PC-3 (cell line): ENCODE measurements around the gene MOCS1. TPM values are rescaled to one million over a fixed set of nuclear protein-coding genes. Genes with fewer than 3 reads are reported as not detected.

Experiments
- ATAC-seq: fragments of 200-7000 bp; cut with Tn5 transposase; 2 replicates; pipeline ENCODE4 v1.9.1; 2020; ENCODE audit warnings: mild to moderate bottlenecking, moderate library complexity
- BruUV-seq: library from RNA; stranded (reverse); fragments of 400-500 nt; replicated peaks from 2 replicates; lab custom pipeline; 2021; lab: Mats Ljungman, UMichigan
- CTCF ChIA-PET: fragments of 300-600 bp; sonication (Branson Sonifier 250); formaldehyde crosslinking; loops from one replicate; lab custom pipeline; 2022; ENCODE audit warnings: antibody characterized with exemption; lab: Charles Lee
- POLR2A ChIA-PET: fragments of 300-600 bp; sonication (Branson Sonifier 250); formaldehyde crosslinking; loops from one replicate; lab custom pipeline; 2022; ENCODE audit warnings: antibody characterized with exemption; ENCODE audit not compliant: unreplicated experiment; lab: Charles Lee
- DNase-seq: peaks from one replicate; pipeline ENCODE4 v3.0.0-alpha.2; 2015
- H2AFZ ChIP-seq: fragments of 300-600 bp; sonication (generic); 2 replicates; pipeline ENCODE4 v1.6.0; 2016; ENCODE audit warnings: antibody characterized with exemption, low read length
- H3F3A ChIP-seq: fragments of 300-600 bp; sonication (generic); one replicate; pipeline ENCODE4 v1.6.0; 2017; ENCODE audit warnings: antibody characterized with exemption, low read length, control low read depth, mild to moderate bottlenecking; ENCODE audit not compliant: unreplicated experiment
- H3K27ac ChIP-seq: fragments of 300-600 bp; sonication (generic); 2 replicates; pipeline ENCODE4 v1.5.1; 2016; ENCODE audit warnings: mild to moderate bottlenecking, low read length
- H3K27me3 ChIP-seq: fragments of 300-600 bp; sonication (generic); 2 replicates; pipeline ENCODE4 v1.6.1; 2016; ENCODE audit warnings: low read length, mixed read lengths
- H3K36me3 ChIP-seq: fragments of 300-600 bp; sonication (generic); 2 replicates; pipeline ENCODE4 v1.6.1; 2016; ENCODE audit warnings: low read depth, mixed run types, low read length, mixed read lengths
- H3K4me1 ChIP-seq: fragments of 300-600 bp; sonication (generic); 2 replicates; pipeline ENCODE4 v1.5.1; 2016; ENCODE audit warnings: low read length; ENCODE audit not compliant: insufficient read depth
- H3K4me2 ChIP-seq: fragments of 300-600 bp; sonication (generic); 2 replicates; pipeline ENCODE4 v1.6.0; 2016; ENCODE audit warnings: low read length
- H3K4me3 ChIP-seq: fragments of 300-600 bp; sonication (generic); 2 replicates; pipeline ENCODE4 v1.5.1; 2016; ENCODE audit warnings: mild to moderate bottlenecking, low read length, mixed read lengths
- H3K79me2 ChIP-seq: fragments of 300-600 bp; sonication (generic); 2 replicates; pipeline ENCODE4 v1.6.1; 2017; ENCODE audit warnings: low read length, mixed read lengths
- H3K9ac ChIP-seq: fragments of 300-600 bp; sonication (generic); 2 replicates; pipeline ENCODE4 v1.6.0; 2016; ENCODE audit warnings: mild to moderate bottlenecking, low read length
- H3K9me2 ChIP-seq: fragments of 300-600 bp; sonication (generic); replicated peaks from 2 replicates; pipeline ENCODE4 v1.6.1; 2016; ENCODE audit warnings: mixed run types, low read length, mixed read lengths
- H3K9me3 ChIP-seq: fragments of 300-600 bp; sonication (generic); 2 replicates; pipeline ENCODE4 v1.6.1; 2016; ENCODE audit warnings: low read length, mixed read lengths
- H4K20me1 ChIP-seq: fragments of 300-600 bp; sonication (generic); 2 replicates; pipeline ENCODE4 v1.6.1; 2016; ENCODE audit warnings: low read length, mixed read lengths
- EZH2 ChIP-seq: fragments of 300-600 bp; sonication (generic); IDR thresholded peaks from one replicate; pipeline ENCODE4 v1.6.1; 2017; ENCODE audit warnings: antibody characterized with exemption, mild to moderate bottlenecking, low read length; ENCODE audit not compliant: unreplicated experiment
- EZH2phosphoT487 ChIP-seq: fragments of 300-600 bp; sonication (generic); IDR thresholded peaks from 2 replicates; pipeline ENCODE4 v1.6.1; 2018; ENCODE audit warnings: mild to moderate bottlenecking, antibody characterized with exemption, low read length, borderline replicate concordance
- intact Hi-C: fragments of 100-400 bp; cut with micrococcal nuclease; formaldehyde crosslinking; loops from 2 replicates; pipeline ENCODE4 v1.9.0; 2023
- total RNA-seq: library from RNA; depleted of rRNA; stranded (reverse); fragments of >200 nt; gene quantifications from 2 replicates; pipeline ENCODE4 v1.2.3, GENCODE V29; 2014
- TF ChIP-seq, protein P1 (sequence below): fragments of 300-600 bp; sonication (generic); conservative IDR thresholded peaks from 2 replicates; pipeline ENCODE4 v1.5.1; 2017; ENCODE audit warnings: antibody characterized with exemption, low read depth, mild to moderate bottlenecking, low read length

Gene MOCS1
- total RNA-seq, 1 experiment from 2014 or later: 6.0 TPM

- DNase-seq (peak; percentile 44), ATAC-seq (peak; percentile 45; the same call in 1 of the 2 replicates)
- H3K79me2 ChIP-seq: no peaks in the 10 kb centered on the region
- ChIA-PET CTCF (no interaction called here), POLR2A (no interaction called here)
- H3K9me2 ChIP-seq: no peaks in the 10 kb centered on the region
- no peaks in the 10 kb centered on the region for H3K27me3 ChIP-seq
- BruUV-seq: no TSS peak
- H4K20me1 ChIP-seq: no peaks in the 10 kb centered on the region
- H3K4me2 ChIP-seq: no peak overlapping the region
- H2AFZ ChIP-seq: no peak overlapping the region
- H3K9me3 ChIP-seq: no peaks in the 10 kb centered on the region
- no peak overlapping the region for H3K27ac ChIP-seq
- no peaks in the 10 kb centered on the region for H3K4me1 ChIP-seq
- no peaks in the 10 kb centered on the region for H3F3A ChIP-seq
- H3K4me3 ChIP-seq: no peak overlapping the region
- no peak overlapping the region for H3K9ac ChIP-seq
- TF ChIP-seq, protein P1, sequence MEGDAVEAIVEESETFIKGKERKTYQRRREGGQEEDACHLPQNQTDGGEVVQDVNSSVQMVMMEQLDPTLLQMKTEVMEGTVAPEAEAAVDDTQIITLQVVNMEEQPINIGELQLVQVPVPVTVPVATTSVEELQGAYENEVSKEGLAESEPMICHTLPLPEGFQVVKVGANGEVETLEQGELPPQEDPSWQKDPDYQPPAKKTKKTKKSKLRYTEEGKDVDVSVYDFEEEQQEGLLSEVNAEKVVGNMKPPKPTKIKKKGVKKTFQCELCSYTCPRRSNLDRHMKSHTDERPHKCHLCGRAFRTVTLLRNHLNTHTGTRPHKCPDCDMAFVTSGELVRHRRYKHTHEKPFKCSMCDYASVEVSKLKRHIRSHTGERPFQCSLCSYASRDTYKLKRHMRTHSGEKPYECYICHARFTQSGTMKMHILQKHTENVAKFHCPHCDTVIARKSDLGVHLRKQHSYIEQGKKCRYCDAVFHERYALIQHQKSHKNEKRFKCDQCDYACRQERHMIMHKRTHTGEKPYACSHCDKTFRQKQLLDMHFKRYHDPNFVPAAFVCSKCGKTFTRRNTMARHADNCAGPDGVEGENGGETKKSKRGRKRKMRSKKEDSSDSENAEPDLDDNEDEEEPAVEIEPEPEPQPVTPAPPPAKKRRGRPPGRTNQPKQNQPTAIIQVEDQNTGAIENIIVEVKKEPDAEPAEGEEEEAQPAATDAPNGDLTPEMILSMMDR: peak; percentile 64
- no peak for TF ChIP-seq EZH2phosphoT487
- TF ChIP-seq EZH2: no peak
- no peaks in the 10 kb centered on the region for H3K36me3 ChIP-seq
- intact Hi-C loops: no loop called here
Measured at GRCh38 chr6:39892490-39893129, 41.7 kb downstream of the MOCS1 start.

- no TSS peak for BruUV-seq
- intact Hi-C loops: no loop called here
- CTCF ChIA-PET: no interaction called here
Measured at GRCh38 chr6:39891976-39892375, 42.3 kb downstream of the MOCS1 start.

GRCh38 chr6:39891353-39891752 lies 42.9 kb downstream of the MOCS1 start:
- TF ChIP-seq EZH2 (no peak), EZH2phosphoT487 (no peak)
- TF ChIP-seq, protein P1: no peak
- Histone ChIP-seq H3K9ac (no peak overlapping the region), H3K4me3 (no peak overlapping the region), H3K4me2 (no peak overlapping the region), H2AFZ (no peak overlapping the region), H3K79me2 (no peaks in the 10 kb centered on the region), H3K9me3 (no peaks in the 10 kb centered on the region), H4K20me1 (no peaks in the 10 kb centered on the region), H3F3A (no peaks in the 10 kb centered on the region), H3K36me3 (no peaks in the 10 kb centered on the region), H3K27me3 (no peaks in the 10 kb centered on the region), H3K4me1 (no peaks in the 10 kb centered on the region), H3K27ac (no peak overlapping the region), H3K9me2 (no peaks in the 10 kb centered on the region)
- ChIA-PET POLR2A (no interaction called here), CTCF (no interaction called here)
- DNase-seq (no peak), ATAC-seq (no peak)
- BruUV-seq: no TSS peak
- intact Hi-C loops: no loop called here

More at GRCh38 chr6:39891976-39892375, 42.3 kb downstream of the MOCS1 start:
- POLR2A ChIA-PET: no interaction called here
- H3K9me3 ChIP-seq: no peaks in the 10 kb centered on the region
- H3K4me2 ChIP-seq: no peak overlapping the region
- no peak overlapping the region for H3K4me3 ChIP-seq
- H3K27me3 ChIP-seq: no peaks in the 10 kb centered on the region
- TF ChIP-seq EZH2phosphoT487 (no peak), EZH2 (no peak)
- TF ChIP-seq, protein P1: no peak
- H3F3A ChIP-seq: no peaks in the 10 kb centered on the region
- H3K9me2 ChIP-seq: no peaks in the 10 kb centered on the region
- DNase-seq (no peak), ATAC-seq (no peak)
- no peak overlapping the region for H3K27ac ChIP-seq
- no peaks in the 10 kb centered on the region for H3K79me2 ChIP-seq
- H3K36me3 ChIP-seq: no peaks in the 10 kb centered on the region
- H2AFZ ChIP-seq: no peak overlapping the region
- no peaks in the 10 kb centered on the region for H4K20me1 ChIP-seq
- H3K4me1 ChIP-seq: no peaks in the 10 kb centered on the region
- no peak overlapping the region for H3K9ac ChIP-seq
